Measurements from ENCODE around the gene MORN5.

Gene MORN5

DNA sequence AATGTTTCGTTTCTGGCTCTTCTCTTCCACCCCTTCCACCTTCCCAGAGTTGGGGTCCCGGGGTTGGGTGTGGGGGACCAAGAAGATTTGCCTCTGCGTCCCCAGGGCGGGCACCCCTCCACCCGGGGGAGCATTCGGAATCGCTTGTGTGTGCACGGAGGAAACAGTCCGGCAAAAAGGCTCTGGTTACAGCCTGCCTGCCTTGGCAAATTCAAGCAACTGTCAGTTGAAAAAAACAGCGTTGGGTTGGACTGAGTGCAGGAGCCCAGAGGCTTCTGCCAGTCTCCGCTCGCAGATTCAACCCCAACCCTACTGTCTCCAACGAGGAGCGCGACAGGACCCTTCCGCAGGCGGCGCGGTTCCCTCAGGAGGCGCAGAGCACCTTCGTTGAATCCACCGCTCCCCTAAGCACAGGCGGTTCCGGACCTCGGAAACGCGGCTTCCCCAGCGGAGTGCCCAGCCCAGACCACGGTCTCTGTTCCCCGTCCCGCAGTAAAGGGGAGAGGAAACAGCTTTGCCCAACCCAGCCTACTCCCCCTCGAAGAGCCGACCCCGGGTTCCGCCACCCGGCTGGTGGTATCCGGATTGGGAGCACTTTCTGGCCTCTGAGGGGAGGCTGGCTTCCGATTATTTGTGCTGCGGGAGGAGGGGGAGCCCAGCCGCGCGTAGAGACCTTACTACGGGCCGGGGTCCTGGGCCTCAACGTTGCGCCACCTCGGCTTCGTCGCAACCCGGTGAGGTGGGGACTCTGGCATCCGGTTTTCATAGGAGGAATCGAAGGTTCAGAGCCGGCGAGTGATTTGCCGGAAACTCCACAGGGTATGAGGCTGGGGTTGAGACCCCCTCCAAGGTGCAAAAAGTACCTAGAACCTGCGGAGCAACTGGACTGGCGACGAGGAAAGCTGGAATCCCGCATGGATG is 59.5 kb downstream of the MORN5 start:
- TF ChIP-seq, protein P1, sequence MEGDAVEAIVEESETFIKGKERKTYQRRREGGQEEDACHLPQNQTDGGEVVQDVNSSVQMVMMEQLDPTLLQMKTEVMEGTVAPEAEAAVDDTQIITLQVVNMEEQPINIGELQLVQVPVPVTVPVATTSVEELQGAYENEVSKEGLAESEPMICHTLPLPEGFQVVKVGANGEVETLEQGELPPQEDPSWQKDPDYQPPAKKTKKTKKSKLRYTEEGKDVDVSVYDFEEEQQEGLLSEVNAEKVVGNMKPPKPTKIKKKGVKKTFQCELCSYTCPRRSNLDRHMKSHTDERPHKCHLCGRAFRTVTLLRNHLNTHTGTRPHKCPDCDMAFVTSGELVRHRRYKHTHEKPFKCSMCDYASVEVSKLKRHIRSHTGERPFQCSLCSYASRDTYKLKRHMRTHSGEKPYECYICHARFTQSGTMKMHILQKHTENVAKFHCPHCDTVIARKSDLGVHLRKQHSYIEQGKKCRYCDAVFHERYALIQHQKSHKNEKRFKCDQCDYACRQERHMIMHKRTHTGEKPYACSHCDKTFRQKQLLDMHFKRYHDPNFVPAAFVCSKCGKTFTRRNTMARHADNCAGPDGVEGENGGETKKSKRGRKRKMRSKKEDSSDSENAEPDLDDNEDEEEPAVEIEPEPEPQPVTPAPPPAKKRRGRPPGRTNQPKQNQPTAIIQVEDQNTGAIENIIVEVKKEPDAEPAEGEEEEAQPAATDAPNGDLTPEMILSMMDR (IDR thresholded peaks at IDR 0.05; ENCODE audit: borderline replicate concordance, insufficient read depth, low read depth, low read length) = no peak
- no peak overlapping the region for H3K4me3 ChIP-seq (ENCODE audit: low read depth, low read length)

DNA sequence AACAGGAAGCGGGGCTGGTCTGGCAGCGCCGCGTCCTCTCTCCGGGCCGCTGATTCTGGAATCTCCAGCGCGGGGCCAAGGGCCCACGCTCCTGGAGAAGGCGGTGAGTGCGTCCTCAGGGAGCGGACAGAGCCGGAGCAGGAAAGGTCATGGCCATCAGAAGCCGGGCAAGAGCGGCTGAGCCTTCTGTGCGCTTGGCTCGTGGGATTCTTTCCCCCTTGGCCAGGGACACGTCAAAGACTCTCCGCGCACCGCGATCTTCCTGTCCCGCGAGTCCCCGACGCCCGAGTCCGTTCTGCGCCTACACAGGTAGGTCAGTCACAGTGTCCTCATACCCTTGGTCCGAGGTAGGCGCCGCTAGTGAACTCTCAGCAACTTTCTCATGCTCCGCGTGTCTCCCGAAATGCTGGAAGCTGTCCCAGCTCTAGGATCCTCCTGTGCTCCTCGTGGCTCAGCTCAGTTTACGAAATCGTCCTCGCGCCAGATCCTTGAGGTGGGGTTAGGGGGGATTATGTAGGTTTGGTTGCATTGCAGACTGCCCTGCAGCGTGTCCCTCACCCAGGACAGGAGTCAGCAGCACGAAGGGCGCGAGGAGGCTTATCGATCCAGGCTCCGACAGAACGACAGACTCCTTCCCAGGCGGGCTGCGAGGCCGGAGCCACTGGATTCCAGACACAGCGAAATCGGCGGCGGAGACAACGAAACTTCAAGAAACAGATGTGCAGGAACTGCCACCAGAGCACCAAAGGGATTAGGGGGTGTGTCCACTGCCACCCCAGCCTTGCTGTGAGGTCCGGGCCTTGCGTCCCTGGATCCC is 60.4 kb downstream of the MORN5 start:
- TF ChIP-seq, protein P1 (IDR thresholded peaks at IDR 0.05; ENCODE audit: borderline replicate concordance, insufficient read depth, low read depth, low read length) = no peak
- no peak overlapping the region for H3K4me3 ChIP-seq (ENCODE audit: low read depth, low read length)

DNA sequence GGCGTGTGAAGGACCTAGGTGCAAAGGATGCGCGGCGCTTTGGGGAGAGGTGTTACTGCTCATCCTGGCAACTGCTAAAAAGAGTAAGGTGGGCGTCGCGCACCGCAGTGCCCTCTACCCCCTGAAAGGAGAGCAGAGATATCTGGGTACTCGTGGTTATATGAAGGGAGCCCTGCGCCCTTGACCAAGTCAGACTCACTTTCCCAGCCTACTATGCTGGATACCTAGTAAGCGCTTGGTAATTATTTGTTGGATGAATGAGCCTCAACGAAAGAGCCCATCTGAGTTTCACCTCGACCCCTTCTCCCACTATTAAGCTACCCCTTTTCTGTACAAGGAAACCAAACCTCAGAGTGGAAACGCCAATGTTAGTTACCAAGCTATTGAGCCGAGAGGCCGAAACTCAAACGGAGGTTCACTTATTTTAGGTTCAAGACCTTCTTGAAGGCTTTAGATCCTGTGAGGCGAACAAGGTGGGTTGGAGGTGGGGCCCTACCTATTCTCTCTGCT is 61.0 kb downstream of the MORN5 start:
- TF ChIP-seq, protein P1 (IDR thresholded peaks at IDR 0.05; ENCODE audit: borderline replicate concordance, insufficient read depth, low read depth, low read length) = no peak
- H3K4me3 ChIP-seq (ENCODE audit: low read depth, low read length) = no peak overlapping the region

DNA sequence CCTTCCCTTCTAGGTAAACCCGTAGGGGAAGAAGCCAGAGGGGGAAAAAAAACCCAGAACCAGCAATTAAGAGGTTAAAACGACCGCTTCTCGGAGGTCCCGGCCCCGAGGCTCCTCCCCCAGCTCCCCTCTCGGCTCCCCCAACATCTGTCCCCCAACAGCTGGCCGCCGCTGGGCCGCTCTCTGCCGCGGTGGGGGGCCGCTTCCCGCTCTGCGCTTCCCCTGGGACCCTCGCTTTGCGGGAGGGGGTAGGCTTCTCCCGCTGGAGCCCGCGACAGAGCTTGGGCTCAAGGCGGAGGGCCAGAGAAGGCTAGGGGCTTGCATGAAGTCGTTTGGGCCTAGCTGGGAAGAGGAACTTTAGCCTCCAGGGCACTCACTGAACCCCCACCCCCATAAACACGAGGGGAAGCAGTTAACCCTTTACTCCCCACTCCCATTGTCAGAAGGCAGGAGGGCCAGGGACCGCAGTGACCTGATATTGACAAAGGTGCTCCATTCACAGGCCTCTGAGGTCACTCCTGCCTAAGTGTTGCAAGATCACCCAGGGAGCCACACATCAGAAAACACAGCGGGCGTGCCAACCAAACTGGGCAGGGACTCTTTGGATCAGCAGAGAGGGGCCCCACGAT is 61.6 kb downstream of the MORN5 start:
- no peak overlapping the region for H3K4me3 ChIP-seq (ENCODE audit: low read depth, low read length)
- TF ChIP-seq, protein P1 (IDR thresholded peaks at IDR 0.05; ENCODE audit: borderline replicate concordance, insufficient read depth, low read depth, low read length) = no peak

DNA sequence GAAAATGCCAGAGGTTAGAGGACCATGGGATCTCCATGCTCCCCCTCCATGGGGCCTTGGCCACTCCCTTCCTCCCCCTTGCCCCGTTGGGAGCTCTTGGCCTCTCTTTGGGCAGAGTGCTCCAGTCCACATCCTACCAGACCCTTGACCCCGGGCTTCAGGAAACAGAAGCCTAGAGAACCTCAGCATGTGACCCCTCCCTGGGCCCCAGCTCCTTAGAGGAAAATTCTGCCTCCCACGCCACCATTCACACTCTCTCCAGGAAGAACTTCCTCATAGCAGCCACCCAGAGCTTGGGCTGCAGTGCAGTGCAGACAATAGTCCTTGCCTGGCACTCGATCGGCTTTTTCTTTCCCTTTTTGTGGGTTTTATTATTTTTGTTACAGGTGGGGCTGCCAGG is 63.1 kb downstream of the MORN5 start:
- H3K4me3 ChIP-seq (ENCODE audit: low read depth, low read length) = no peak overlapping the region
- TF ChIP-seq, protein P1 (IDR thresholded peaks at IDR 0.05; ENCODE audit: borderline replicate concordance, insufficient read depth, low read depth, low read length) = no peak

DNA sequence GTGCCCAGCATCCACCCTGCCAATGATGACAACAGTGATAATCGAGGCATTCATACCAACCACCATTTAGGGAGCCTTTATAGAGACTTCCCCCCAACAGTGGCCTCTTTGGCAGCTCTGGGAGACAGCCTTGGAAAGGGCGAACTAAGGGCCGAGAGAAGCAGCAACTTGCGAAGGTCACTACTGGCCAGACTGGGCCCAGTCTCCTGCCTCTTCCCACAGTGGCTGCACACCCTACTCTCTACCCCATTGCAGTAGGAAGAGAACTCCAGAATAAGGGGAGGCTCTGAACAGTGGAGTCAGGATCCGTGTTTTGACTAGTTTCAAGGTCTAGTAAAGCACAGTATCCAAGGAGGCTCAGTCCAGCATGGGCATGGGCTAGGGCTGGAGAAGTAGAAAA is 63.7 kb downstream of the MORN5 start:
- H3K4me3 ChIP-seq (ENCODE audit: low read depth, low read length) = no peak overlapping the region

More for the DNA sequence above, 63.7 kb downstream of the MORN5 start:
- TF ChIP-seq, protein P1 (IDR thresholded peaks at IDR 0.05; ENCODE audit: borderline replicate concordance, insufficient read depth, low read depth, low read length) = no peak

All from GM12875 (cell line).